ENCODE measurements around the gene PDZD2. TPM values are rescaled to one million over a fixed set of nuclear protein-coding genes. Genes with fewer than 3 reads are reported as not detected.
"Not testable (repeated sequence)": the region's sequence is repeated elsewhere in the genome, so short reads cannot be mapped to it uniquely, and the experiment has no call there.

PDZD2 gene
- total RNA-seq, 1 donor from 2014 or later, result 70.9 TPM

DNA sequence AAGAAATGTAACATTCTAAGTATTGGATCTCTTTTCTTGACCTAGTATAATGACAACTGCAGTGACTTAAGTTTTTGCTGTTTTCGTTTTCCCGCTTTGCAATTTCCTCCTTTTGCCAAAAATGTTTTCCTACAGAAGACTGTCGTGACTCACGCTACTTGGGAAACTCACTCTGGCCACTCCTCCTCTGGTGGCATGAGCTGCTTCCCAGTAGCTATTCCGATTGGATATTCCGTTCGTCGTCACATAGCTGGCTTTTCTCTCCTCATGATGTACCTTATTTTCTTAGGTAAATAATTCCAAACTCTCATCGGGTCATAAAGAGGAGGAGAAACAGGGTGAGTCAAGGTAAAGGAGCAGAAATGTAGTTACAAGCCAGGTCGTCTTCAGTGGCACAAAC lies 470.3 kb downstream of the PDZD2 start:
- Histone ChIP-seq H3K27ac (no peak overlapping the region), H3K4me3 (no peak overlapping the region), H3K4me1 (no peaks in the 10 kb centered on the region), H3K9me3 (no peaks in the 10 kb centered on the region), H3K36me3 (peaks cover 99% of the 10 kb centered on the region), H3K27me3 (no peaks in the 10 kb centered on the region)
- TF ChIP-seq, protein P1, sequence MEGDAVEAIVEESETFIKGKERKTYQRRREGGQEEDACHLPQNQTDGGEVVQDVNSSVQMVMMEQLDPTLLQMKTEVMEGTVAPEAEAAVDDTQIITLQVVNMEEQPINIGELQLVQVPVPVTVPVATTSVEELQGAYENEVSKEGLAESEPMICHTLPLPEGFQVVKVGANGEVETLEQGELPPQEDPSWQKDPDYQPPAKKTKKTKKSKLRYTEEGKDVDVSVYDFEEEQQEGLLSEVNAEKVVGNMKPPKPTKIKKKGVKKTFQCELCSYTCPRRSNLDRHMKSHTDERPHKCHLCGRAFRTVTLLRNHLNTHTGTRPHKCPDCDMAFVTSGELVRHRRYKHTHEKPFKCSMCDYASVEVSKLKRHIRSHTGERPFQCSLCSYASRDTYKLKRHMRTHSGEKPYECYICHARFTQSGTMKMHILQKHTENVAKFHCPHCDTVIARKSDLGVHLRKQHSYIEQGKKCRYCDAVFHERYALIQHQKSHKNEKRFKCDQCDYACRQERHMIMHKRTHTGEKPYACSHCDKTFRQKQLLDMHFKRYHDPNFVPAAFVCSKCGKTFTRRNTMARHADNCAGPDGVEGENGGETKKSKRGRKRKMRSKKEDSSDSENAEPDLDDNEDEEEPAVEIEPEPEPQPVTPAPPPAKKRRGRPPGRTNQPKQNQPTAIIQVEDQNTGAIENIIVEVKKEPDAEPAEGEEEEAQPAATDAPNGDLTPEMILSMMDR (IDR thresholded peaks at IDR 0.05), result no peak
- ATAC-seq, result peak; percentile 32
- DNase-seq, result no peak
- intact Hi-C loops (cut with DNase I), result loop anchor here (10.0 kb wide), 1 partner anchor 496 kb away; no protein-coding TSS in a partner anchor

DNA sequence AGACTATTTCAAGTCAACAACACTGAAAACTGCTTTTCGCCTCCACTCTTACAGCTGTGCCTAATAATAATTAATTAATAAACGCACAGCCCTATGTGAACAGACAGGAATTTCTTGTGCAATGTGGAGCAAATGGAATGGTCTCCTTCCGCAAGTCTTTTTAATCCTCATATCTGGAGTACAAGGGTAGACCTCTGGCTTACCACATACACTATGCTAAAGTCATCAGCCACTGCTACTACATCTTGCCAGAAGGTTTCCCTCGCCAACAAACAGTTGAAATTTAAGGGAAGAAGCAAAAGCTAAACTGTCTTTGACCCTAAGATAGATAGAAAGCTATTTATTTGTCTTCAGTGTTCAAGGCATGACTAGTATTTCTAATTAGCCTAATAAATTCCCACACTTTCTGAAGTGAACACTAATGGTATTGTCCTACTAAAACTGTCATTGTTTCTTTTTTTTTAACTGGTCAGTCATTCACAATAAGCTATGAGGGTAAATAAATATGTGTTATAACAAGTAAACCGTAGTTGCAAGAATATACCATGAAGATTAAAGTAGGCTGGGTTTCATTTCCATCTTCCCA lies 471.3 kb downstream of the PDZD2 start:
- Histone ChIP-seq H3K4me1 (no peaks in the 10 kb centered on the region), H3K4me3 (no peak overlapping the region), H3K27me3 (no peaks in the 10 kb centered on the region), H3K9me3 (no peaks in the 10 kb centered on the region), H3K36me3 (peaks cover 99% of the 10 kb centered on the region), H3K27ac (no peak overlapping the region)
- ATAC-seq (no peak), DNase-seq (no peak)
- intact Hi-C loops (cut with DNase I), result no loop called here
- TF ChIP-seq, protein P1 (IDR thresholded peaks at IDR 0.05), result no peak

DNA sequence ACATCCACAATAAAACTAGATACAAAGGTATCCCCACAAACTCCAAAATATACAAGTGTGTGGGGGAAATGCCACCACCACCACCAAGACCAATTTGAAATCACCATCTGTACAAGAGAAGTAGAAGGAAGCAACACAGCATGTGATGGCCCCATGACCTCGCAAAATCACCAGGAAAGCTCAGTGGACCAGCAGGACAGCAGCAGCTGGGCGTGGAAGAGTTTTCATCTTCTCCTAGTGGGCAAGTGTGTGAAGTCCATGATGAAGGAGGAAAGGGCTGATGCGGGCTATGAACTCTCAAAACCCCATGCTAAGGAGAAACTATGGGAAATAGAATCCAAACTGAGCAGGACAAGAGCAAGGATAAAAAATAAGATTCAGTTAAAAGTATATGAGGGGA lies 477.1 kb downstream of the PDZD2 start:
- intact Hi-C loops (cut with DNase I), result no loop called here
- Histone ChIP-seq H3K27ac (no peak overlapping the region), H3K4me3 (no peak overlapping the region), H3K27me3 (no peaks in the 10 kb centered on the region), H3K9me3 (no peaks in the 10 kb centered on the region), H3K36me3 (peaks cover 59% of the 10 kb centered on the region), H3K4me1 (no peaks in the 10 kb centered on the region)
- TF ChIP-seq, protein P1 (IDR thresholded peaks at IDR 0.05), result no peak
- ATAC-seq (peak; percentile 57), DNase-seq (no peak)

DNA sequence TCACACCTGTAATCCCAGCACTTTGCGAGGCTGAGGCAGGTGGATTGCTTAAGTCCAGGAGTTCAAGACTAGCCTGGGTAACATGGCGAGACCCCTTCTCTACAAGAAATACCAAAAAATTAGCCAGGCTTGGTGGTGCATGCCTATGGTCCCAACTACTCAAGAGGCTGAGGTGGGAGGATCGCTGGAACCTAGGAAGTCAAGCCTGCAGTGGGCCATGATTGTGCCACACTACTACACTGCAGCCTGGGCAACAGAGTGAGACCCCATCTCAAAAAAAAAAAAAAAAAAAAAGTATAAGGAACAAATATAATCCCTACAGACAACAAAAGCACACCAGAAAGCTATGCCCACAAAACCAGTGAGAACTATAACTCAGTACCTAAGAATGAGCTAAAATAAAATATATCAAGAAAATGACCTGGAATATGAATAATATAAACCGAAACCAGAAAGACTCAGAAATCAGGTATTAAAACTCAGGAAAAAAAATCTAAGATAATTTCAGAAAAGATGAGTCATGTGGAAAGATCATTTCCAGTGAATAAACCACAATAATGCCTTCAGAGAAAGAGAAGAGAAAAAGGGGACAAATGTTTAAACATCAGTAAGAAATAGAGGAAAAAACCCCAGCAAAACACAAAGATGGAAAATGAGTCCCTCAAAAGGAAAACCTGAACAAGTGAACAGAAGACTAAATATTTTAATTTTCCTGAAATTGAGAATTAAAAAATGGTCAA lies 477.8 kb downstream of the PDZD2 start:
- H3K4me3 ChIP-seq, result no peak overlapping the region
- H3K4me1 ChIP-seq, result no peaks in the 10 kb centered on the region
- no peaks in the 10 kb centered on the region for H3K9me3 ChIP-seq
- no peak overlapping the region for H3K27ac ChIP-seq
- TF ChIP-seq, protein P1 (IDR thresholded peaks at IDR 0.05), result no peak
- H3K27me3 ChIP-seq, result no peaks in the 10 kb centered on the region
- ATAC-seq, result no peak
- H3K36me3 ChIP-seq, result peaks cover 59% of the 10 kb centered on the region
- intact Hi-C loops (cut with DNase I), result no loop called here
- DNase-seq, result no peak

DNA sequence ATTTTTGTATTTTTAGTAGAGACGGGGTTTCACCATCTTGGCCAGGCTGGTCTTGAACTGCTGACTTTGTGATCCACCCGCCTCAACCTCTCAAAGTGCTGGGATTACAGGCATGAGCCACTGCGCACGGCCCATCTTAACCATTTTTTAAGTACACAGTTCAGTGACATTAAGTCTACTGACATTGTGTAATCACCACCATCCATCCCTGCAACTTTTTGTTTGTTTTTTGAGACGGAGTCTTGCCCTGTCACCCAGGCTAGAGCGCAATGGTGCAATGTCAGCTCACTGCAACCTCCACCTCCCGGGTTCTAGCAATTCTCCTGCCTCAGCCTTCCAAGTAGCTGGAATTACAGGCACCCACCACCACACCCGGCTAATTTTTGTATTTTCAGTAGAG lies 480.0 kb downstream of the PDZD2 start:
- DNase-seq; H3K27ac ChIP-seq; H3K27me3 ChIP-seq; H3K4me3 ChIP-seq; H3K4me1 ChIP-seq; H3K9me3 ChIP-seq; ATAC-seq; intact Hi-C loops (cut with DNase I): not testable (repeated sequence)
- peaks cover 38% of the 10 kb centered on the region for H3K36me3 ChIP-seq

DNA sequence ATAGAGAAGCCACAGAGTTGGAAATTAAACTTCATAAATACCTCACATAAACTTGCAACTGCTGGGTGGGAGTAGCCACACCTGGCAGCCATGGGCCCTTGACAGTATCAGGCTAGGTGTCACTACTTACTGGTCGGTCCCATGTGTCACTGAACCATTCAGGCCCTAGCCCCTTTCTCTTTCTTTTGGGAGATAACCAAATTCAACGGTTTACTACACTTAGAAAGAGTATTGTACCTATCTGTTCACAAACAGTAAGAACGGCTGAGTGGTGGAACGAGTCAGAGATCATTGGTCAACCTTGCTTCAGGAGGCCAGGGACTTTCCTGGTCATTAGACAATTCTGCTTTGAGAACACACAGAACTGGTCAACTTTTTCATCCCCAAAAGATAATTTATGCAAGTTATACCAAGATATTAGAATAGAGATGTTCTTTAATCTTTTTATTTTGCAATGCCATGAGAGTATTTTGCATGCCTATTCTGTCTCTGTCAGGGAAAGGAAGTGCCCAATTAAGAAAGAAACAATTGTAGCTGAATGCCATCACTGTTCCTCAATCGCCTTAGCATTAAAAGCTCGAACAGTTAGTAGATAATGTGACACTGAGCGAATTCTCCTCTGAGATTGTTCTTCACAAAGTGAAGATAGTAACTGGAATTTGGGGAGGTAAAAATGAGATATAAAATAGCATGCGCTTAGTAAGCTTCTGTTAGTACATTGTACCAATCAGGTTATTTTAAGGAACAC lies 484.3 kb downstream of the PDZD2 start:
- no peak for DNase-seq
- ATAC-seq, result no peak
- intact Hi-C loops (cut with DNase I), result no loop called here
- H3K9me3 ChIP-seq, result no peaks in the 10 kb centered on the region
- peaks cover 10% of the 10 kb centered on the region for H3K4me1 ChIP-seq
- H3K36me3 ChIP-seq, result peaks cover 52% of the 10 kb centered on the region
- no peak overlapping the region for H3K4me3 ChIP-seq
- H3K27ac ChIP-seq, result no peak overlapping the region
- H3K27me3 ChIP-seq, result no peaks in the 10 kb centered on the region
- TF ChIP-seq, protein P1 (IDR thresholded peaks at IDR 0.05), result no peak

Measured in upper lobe of right lung (tissue), 1 donor.